Central memory CD4-positive, alpha-beta T cell (primary cell): ENCODE data around the gene TMEM89.

Experiments
- DNase-seq: peaks from one replicate; pipeline ENCODE4 v3.0.0; 2022

Gene TMEM89

DNA sequence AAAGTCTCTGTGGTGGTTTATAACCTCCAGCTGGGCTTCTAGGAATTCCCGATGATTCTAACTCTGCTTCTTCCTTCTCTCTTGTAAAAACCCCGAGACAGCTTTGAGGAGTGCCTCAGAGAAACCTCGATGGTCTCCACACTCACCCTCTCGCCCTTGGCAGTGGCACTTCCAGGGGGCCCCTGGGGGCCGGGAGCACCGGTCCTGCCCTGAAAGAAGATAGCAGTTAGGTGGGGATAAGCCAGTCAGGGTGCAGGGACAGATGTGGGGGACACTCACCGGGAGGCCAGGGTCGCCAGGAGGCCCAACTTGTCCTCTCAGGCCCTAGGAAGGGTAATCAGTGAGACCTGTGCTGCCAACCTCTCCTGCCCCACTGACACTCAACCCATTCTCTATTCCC lies 36.2 kb downstream of the TMEM89 start:
- no peak for DNase-seq

DNA sequence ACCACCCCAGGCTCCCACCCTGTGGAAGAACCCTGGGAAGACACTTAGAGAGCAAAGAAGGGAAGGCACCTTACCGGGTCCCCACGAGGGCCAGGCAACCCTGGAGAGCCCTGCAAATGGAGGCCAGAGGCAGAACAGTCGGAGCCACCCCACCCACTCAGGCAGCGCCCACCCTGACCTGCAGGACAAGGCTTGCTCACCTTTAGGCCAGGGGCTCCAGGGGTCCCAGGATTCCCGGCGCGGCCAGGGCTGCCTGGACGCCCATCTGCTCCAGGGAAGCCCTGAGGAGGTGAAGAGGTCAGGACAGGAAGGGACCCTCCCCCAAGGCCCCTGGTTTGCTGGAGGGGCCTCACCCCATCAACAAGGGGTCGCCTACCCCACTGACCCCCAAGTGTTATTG lies 36.7 kb downstream of the TMEM89 start:
- DNase-seq, result no peak

DNA sequence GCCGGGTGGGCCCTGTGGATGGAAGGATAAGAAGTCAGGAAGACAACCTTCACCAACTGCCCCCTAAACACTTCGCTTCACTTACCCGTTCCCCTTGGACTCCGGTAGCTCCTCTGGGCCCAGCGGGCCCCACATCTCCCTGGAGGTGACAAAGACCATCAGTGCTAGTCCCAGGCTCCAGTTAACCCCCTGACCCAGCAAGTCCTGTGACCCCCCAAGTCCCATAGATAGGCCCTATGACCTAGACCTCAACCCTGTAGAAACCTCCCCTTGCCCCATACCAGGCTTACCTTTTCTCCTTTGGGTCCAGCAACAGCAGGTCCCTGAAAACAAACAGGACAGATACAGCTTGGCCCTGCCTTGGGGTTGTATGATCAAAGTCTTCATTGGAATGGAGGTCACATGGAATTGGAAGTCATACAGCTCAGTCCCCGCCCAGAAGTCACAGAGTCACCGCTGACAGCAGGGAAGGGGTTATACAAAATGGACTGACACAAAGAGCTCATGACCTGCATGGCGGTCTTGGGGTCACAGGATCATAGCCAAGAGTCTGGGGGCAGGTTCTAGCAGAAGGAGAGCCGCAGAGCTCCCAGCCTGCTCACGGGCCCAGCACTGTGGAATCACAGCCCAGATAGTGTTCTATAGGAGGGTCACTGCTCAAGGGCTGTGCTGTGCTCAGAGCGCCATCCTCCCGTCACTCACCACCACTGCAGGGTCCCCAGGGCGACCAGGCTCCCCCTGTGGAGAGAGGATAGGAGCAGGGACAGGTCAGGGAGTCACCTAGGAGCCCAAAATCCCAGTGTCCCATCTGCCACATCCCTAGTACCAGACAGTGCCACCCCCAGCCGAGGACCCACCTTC lies 39.7 kb downstream of the TMEM89 start:
- no peak for DNase-seq

DNA sequence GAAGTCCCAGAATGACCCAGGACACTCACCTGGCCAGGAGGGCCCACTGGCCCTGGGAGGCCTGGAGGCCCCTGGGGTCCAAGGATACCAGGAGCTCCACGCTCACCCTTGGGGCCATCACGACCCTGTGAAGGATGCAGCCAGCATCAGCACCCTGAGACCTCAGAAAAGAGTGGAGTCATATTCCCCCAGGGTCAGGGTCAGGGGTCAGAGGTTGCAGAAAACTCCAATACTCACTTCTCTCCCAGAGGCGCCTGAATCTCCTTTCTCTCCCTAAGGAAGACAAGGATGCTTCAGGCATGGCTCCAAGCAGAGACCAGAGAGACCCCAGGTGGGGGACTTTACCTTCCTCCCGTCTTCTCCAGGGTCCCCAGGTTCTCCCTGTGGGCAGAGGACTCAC lies 44.9 kb downstream of the TMEM89 start:
- no peak for DNase-seq

DNA sequence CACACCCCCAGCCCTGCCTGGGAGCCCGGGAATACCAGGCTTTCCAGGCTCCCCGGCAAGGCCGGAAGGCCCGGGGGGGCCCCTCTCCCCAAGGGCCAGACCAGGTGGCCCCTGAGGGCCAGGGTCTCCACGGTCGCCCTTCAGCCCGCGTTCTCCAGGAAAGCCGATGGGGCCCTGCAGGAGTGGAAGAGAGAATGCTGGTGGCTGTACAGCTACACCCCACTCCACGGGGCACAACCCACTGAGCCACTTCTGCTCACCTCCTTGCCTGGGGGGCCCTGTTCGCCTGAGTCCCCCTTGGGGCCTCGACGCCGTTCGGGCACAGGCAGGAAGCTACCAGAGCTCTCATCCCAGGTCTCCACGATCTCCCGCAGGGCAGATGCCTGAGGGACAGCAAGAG lies 46.2 kb downstream of the TMEM89 start:
- DNase-seq, result no peak

DNA sequence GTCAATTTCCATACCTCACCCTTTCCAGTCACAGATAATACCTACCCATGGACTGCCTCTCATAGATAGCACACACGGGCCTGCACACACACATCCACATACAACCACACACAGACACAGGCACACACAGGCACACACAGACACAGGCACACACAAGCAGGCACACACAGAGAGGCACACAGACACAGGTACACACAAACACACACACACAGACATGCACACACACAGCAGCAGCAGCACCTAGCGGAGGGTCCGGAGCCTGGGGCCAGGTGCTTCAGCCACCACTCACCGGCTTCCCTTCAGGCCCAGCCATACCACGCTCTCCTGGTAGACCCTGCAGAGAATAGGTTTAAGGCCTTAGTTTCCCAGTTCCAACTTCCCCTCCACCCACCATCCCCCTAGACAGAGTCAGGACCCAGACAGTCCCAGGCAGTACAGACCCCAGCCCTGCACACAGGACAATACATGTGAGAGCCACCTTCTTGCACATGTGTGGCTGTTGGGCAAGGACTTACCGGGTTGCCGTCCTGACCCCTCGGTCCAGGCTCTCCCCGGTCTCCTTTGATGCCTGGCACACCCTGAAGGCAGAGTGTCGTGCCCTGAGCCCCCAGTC lies 47.5 kb downstream of the TMEM89 start:
- DNase-seq, result no peak

DNA sequence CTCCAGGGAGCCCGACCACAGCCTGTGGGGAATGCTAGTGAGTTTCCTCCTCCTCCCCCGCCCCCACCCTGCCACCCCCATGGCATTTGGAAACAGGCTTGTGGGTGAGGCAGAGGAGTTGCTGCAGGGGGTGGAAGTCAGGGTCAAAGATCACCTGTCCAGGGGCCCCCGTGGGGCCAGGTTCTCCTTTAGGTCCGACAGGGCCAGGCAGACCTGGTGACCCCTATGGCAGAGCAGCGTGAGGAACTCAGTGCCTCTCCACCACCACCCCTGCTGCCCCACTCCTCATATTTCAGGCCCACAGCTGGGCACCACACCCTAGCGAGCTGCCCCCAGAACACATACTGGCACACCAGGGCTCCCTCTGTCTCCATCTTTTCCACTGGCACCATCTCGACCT lies 49.1 kb downstream of the TMEM89 start:
- DNase-seq, result no peak

DNA sequence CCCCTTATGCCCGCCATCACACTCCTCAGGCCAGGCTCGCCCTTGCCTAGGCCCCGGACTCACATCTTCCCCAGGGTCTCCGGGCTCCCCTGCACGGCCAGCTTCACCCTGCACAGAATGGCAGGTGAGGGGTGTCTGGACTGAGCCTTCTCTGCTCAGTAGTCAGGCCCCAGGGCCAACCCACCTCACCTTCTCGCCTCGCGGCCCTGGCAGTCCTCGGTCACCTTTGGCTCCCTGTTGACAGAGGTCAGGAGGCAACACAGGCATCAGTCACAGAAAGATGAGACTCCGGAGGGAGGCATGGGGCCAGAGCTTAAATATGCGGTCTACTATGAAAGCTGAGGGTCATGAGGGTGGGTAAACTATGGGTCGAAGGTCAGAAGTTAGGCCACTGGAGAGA lies 49.6 kb downstream of the TMEM89 start:
- no peak for DNase-seq
